ENCODE data around the gene DRD3.

DRD3 gene

DNA sequence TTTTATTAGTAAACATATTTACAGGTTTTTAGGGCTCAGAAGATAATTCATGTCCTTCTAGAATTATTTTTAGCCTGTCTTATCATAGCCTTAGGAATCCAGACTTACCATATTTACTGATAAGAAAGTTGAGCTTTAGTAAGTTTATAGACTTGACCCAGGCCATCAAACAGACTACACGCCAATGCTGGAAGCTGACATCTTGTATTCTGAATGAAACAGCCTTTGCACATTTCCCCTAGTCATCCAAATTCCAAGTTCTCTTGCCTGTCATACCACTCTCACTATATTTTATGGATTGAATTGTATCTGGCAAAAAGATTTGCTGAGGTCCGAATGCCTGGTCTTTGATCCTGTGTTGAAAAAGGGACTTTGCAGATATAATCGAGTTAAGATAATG lies 58.6 kb downstream of the DRD3 start:
- no peak for DNase-seq (ENCODE audit: low spot score)

- no peak for DNase-seq (ENCODE audit: low spot score)
Observed at GRCh38 chr3:114119776-114120175, 59.1 kb downstream of the DRD3 start.

DNA sequence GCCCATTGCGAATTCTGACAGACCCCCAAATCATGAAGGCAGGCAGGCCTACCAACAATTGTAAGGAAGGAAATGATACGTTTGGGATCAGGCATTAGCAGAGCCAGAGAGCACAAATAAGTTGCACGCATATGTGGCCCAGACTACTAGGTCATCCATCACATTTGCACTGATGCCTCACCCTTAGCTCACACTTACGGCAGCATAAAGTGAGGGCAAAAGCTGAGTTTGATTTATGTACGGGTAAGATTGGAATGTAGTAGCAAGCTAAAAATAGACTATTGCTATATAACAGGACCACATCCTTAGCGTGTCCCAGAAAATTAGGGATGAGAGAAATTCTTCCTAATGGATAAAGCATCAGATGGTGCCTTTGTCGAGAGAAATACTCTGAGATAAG lies 63.7 kb downstream of the DRD3 start:
- no peak for DNase-seq (ENCODE audit: low spot score)

DNA sequence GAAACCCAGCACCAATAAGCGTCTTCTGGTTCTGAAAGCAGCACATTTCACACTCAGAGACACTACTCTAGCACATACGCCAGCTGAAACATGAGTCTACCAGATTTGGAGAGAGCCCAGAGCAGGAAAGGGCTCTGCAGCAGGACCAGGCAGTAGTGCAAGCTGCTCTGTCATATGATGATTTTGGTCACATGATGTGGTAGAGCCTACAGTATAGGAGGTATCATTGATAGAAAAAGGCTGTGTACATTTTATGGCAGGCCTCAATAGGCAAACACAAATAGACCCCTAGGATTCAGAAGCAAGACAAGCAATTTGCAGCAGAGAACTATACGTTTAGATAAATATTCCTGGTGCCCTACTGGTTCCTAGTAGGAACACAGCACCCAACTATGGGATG lies 64.1 kb downstream of the DRD3 start:
- DNase-seq (ENCODE audit: low spot score), result no peak

- no peak for DNase-seq (ENCODE audit: low spot score)
Observed at GRCh38 chr3:114112696-114113095, 66.2 kb downstream of the DRD3 start.

DNA sequence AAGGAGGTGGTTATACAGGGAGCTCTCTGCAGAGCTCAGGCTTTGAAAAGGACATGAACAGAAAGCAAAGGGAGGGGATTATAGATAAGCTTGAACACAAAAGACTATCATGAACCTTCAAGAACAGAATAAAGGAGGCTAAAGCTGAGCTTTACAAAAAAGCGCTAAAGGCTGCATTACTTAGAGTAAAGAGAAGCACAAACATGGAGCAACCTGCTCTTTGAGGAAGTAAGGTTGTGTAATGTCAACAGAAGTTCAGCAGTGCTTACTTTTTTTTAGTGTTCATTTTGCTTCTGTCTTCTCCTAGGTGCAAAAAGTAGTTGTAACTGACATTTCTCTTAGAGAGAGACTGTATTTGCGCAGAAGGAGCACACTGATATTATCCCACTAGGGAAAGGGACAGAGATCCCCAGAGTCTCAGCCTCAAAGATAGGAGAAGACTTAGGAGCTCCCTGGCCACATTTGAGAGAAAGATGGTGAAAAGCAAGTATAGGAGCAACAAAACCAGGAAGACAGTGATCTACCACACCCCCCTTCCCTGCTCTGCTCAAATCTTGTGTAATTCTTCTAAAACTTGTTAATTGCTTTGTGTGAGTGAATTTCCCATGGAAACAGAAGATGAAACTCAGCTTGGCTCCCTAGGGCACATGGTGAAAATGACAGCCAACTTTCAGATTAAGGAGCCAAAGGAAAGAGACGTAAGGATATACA lies 67.6 kb downstream of the DRD3 start:
- no peak for DNase-seq (ENCODE audit: low spot score)

- no peak for DNase-seq (ENCODE audit: low spot score)
Observed at GRCh38 chr3:114110439-114110838, 68.4 kb downstream of the DRD3 start.

DNA sequence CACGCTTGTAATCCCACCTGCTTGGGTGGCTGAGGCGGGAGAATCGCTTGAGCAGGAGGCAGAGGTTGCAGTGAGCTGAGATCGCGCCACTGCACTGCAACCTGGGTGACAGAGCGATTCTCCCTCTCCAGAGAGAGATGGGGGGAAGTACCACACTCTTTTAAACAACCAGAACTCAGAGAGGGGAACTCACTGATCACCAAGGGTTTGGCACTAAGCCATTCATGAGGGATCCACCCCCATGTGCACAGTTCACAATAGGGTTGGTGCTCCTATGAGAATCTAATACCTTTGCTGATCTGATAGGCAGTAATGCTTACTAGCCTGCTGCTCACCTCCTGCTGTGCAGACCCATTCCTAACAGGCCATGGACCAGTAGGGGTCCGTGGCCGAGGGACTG lies 70.7 kb downstream of the DRD3 start:
- DNase-seq (ENCODE audit: low spot score), result no peak

- no peak for DNase-seq (ENCODE audit: low spot score)
Observed at GRCh38 chr3:114104414-114104813, 74.4 kb downstream of the DRD3 start.

DNA sequence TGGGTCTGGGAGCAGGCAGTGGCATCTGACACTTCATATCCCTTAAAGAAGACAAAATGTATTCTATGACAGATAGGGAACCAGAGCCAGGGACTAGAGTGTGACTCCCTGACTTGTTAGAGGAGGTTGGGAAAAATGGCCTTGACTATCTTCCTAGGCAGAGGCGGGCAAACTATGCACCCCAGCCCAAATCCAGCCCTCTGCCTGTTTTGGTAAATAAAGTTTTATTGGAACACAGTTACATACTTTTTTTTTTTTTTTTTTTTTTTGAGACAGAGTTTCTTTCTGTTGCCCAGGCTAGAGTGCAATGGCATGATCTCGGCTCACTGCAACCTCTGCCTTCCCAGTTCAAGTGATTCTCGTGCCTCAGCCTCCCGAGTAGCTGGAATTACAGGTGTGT lies 75.0 kb downstream of the DRD3 start:
- DNase-seq (ENCODE audit: low spot score), result no peak

- DNase-seq (ENCODE audit: low spot score), result no peak
Observed at GRCh38 chr3:114103181-114103580, 75.7 kb downstream of the DRD3 start.

DNA sequence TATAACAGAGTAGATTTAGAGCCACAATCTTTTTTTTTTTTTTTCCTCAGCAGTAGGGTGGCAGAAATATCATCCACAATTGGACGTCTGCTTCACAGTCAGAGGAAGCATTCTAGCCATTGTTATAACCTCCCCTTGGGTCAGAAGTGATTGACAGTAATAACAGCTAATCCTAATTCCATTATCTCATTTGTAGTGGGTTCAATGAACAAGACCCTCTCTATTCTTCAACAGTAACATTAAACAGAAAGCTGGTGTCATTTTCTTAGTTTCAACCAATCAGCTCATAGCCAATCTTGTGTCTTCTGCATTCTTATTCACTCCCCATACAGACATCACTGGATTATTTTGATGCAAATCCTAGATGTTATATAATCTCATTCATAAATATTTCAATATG lies 77.8 kb downstream of the DRD3 start:
- no peak for DNase-seq (ENCODE audit: low spot score)

DNA sequence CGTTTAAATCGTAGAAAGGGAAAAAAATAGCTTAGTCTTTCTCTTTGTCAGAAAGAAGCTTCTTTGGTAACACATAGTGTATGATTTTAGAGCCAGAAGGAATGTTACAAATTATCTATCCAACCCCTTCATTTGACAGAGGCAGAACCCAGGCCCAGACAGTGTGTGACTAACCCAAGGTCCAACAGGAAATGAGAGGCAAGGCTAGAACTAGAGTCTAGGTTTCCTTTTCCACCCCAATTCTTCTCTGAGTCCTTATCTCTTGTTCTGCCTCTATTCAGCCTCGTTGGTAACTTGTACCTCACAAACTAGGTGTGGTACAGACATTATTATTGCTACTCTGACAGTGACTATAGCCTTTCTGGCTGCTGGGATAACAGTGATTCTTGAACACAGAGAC lies 83.1 kb downstream of the DRD3 start:
- no peak for DNase-seq (ENCODE audit: low spot score)

DNA sequence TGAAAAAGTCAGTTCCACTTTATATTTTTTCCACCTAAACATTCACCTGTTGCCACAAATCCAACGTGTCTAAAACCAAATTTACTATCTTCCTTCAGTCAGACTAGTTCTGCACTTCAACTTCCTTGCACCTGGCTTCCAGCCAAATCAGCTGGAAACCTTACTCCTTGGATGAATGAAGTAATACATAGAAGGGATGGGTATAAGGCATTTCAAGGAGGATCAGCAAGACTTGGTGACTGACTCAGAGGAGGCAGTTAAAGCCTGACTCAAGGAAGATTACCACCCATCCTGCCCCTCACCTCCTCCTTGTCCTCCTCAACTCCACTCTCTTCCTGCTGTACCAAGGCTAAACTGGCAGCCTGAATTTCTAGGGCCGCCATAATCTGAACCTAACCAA lies 85.3 kb downstream of the DRD3 start:
- DNase-seq (ENCODE audit: low spot score), result no peak

DNA sequence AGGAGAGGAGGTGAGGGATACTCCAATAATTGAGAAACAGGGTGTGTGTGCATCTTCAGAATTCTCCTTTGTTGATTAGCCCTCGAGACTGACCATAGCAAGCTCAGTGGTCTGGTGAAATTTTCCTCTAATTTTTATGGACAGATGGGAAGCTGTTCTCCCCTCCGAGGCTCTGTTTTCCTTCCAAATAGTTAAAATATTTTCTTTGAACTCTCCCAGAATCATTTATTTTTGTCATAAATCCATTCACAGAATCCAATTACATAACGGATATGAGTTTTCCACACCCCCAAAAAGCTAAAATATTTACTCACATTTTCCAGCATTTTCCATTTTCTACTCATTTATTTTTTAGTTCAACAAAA lies 85.9 kb downstream of the DRD3 start:
- DNase-seq (ENCODE audit: low spot score), result no peak

GRCh38 chr3:114092151-114093015 lies 86.5 kb downstream of the DRD3 start:
- no peak for DNase-seq (ENCODE audit: low spot score)

GRCh38 chr3:114089675-114090074 lies 89.2 kb downstream of the DRD3 start:
- no peak for DNase-seq (ENCODE audit: low spot score)

- no peak for DNase-seq (ENCODE audit: low spot score)
Observed at GRCh38 chr3:114086356-114086755, 92.5 kb downstream of the DRD3 start.

DNA sequence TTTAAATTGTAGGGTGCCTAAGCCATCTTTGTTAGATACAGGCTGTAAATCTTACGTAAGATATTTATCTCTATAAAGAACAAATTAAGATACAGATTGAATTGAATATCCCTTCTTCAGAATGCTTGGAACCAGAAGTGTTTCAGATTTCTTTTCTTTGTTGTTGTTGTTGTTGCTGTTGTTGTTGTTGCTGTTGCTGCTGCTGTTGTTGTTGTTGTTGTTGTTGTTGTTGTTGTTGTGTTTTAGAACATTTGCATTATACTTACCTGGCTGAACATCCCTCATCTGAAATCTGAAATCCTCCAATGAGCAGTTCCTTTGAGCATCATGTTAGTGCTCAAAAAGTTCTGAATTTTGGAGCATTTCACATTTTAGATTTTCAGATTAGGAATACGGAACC lies 95.7 kb downstream of the DRD3 start:
- DNase-seq (ENCODE audit: low spot score), result no peak

GRCh38 chr3:114081037-114081436 lies 97.8 kb downstream of the DRD3 start:
- DNase-seq (ENCODE audit: low spot score), result no peak

GRCh38 chr3:114080201-114080600 lies 98.7 kb downstream of the DRD3 start:
- DNase-seq (ENCODE audit: low spot score), result no peak

GRCh38 chr3:114079761-114080160 lies 99.1 kb downstream of the DRD3 start:
- no peak for DNase-seq (ENCODE audit: low spot score)

GRCh38 chr3:114078126-114078525 lies 100.7 kb downstream of the DRD3 start:
- DNase-seq (ENCODE audit: low spot score), result no peak
